HuH-7.5 (cell line): Measurements from ENCODE around the gene RASIP1.

Experiments
- DNase-seq: peaks from one replicate; pipeline ENCODE4 v3.0.0; 2011; ENCODE audit warnings: low spot score

RASIP1 gene

DNA sequence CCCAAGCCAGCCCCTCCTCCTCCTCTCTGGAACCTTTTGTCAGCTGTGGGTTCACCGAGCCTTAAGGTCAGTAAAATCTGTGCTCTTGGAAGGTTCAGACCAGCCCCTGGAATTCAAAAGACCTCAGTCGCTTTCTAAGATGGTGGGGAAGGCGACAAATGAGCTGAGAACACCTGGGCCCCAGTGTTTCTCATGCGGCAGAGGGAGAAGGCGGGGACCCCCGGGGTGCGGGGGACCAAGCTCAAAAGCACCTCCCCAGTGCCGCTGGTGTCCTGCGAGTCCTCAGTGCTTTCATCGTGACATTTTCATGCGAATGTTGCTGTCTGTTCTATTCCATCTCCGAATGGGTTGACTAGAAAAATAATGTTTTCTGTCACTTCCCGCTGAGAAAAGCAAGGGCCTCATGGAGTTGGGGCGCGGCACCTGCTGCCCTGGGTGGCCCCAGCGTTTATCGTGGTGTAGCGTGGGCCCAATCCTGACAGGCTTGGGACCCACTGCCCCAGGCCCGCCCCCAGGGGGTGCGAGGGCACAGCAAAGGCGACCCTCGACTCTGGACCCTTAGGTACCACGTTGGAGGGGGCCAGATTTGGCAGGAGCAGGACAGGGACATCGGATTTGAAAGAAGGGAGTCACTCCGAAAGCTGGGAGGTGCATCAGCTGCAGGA lies 66.8 kb downstream of the RASIP1 start:
- DNase-seq = no peak

- DNase-seq = no peak
Observed at GRCh38 chr19:48672994-48673393, 67.4 kb downstream of the RASIP1 start, which contains the start of gene NTN5. TSS of gene NTN5 (minus strand) at chr19:48673017. CDS start at chr19:48670986, 2,031 bp downstream.

DNA sequence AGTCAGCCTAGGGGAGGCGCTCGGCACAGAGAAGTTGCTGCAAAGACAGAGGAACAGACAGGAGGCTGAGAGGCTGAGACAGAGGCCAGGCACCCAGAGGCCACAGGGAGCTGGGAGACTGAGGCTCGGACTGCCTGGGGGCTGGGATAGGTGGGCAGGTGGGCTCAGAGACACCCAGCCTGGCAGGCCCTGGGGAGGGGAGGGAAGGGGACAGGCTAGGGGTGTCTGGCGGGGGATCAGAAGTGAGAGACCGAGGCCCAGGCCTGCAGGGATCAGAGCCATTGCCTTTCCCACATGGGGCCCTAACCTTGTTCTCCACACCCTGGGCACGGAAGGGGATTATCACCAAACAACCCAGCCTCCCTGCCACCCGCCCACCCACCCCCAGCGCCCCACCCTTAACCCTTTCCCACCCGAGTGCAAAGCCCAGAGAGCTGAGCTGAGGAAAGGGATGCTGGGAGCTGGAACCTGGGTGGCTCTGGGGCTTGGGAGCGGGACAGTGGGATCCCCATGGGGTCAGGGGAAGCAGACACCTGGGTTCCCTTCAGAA lies 68.9 kb downstream of the RASIP1 start:
- DNase-seq = no peak

- no peak for DNase-seq
Observed at GRCh38 chr19:48670699-48671445, 69.5 kb downstream of the RASIP1 start.
